C4-2B (cell line): ENCODE data around the gene ZNF688.
A peak's percentile ranks its signal among the peaks of the same experiment; 100 is the strongest.
"Not testable (repeated sequence)": the region's sequence is repeated elsewhere in the genome, so short reads cannot be mapped to it uniquely, and the experiment has no call there.

Experiments used
- H3K27ac ChIP-seq: fragments of 450-650 bp; 2 replicates; pipeline ENCODE4 v1.5.1; 2017
- CTCF ChIP-seq: fragments of 450-650 bp; conservative IDR thresholded peaks from 2 replicates; pipeline ENCODE4 v1.5.1; 2017; ENCODE audit warnings: mild to moderate bottlenecking
- ZFX ChIP-seq: fragments of 450-650 bp; IDR thresholded peaks from 2 replicates; pipeline ENCODE4 v1.6.1; 2017

Gene ZNF688

GRCh38 chr16:30600929-30601328 is 29.4 kb upstream of the ZNF688 start:
- H3K27ac ChIP-seq: no peak overlapping the region
- no peak for TF ChIP-seq ZFX
- TF ChIP-seq CTCF: no peak

GRCh38 chr16:30600215-30600614 is 28.7 kb upstream of the ZNF688 start:
- 0 out of 2 replicates have a peak overlapping the region, but pooled peaks have one; percentile 11 for H3K27ac ChIP-seq
- TF ChIP-seq ZFX (no peak), CTCF (no peak)

- TF ChIP-seq ZFX: no peak
- no peak overlapping the region for H3K27ac ChIP-seq
These were observed 21.4 kb upstream of the ZNF688 start for GRCh38 chr16:30592871-30593270.

- not testable (repeated sequence) for H3K27ac ChIP-seq
These were observed 19.4 kb upstream of the ZNF688 start for GRCh38 chr16:30590869-30591268.

- H3K27ac ChIP-seq: not testable (repeated sequence)
These were observed 18.1 kb upstream of the ZNF688 start for GRCh38 chr16:30589582-30589981.

- no peak for TF ChIP-seq CTCF
- TF ChIP-seq ZFX: no peak
- no peak overlapping the region for H3K27ac ChIP-seq
These were observed 17.1 kb upstream of the ZNF688 start for GRCh38 chr16:30588651-30589050.

- H3K27ac ChIP-seq: peak within 1 kb of the TSS; percentile 85
- TF ChIP-seq ZFX (no peak), CTCF (no peak)
These were observed 14.1 kb upstream of the ZNF688 start, which contains the start of gene ZNF785 for GRCh38 chr16:30585400-30586191. TSS of gene ZNF785 (minus strand) at chr16:30585697. CDS start at chr16:30585611, 86 bp downstream.

GRCh38 chr16:30585022-30585399 is 13.5 kb upstream of the ZNF688 start:
- TF ChIP-seq CTCF (no peak), ZFX (0 out of 2 replicates have a peak, but pooled peaks have one; percentile 36)
- H3K27ac ChIP-seq: peak overlapping the region; percentile 85

GRCh38 chr16:30582611-30583340 is 11.3 kb upstream of the ZNF688 start:
- TF ChIP-seq ZFX (no peak), CTCF (no peak)

More at GRCh38 chr16:30582611-30583340, 11.3 kb upstream of the ZNF688 start:
- H3K27ac ChIP-seq: no peak overlapping the region
